HG03432 (cell line): ENCODE data around the gene BICC1.

Experiments
- ATAC-seq: cut with Tn5 transposase; IDR thresholded peaks from one replicate; pipeline ENCODE4 v1.9.1; 2021; ENCODE audit warnings: mild to moderate bottlenecking, moderate library complexity; ENCODE audit not compliant: unreplicated experiment

Gene BICC1, protein sequence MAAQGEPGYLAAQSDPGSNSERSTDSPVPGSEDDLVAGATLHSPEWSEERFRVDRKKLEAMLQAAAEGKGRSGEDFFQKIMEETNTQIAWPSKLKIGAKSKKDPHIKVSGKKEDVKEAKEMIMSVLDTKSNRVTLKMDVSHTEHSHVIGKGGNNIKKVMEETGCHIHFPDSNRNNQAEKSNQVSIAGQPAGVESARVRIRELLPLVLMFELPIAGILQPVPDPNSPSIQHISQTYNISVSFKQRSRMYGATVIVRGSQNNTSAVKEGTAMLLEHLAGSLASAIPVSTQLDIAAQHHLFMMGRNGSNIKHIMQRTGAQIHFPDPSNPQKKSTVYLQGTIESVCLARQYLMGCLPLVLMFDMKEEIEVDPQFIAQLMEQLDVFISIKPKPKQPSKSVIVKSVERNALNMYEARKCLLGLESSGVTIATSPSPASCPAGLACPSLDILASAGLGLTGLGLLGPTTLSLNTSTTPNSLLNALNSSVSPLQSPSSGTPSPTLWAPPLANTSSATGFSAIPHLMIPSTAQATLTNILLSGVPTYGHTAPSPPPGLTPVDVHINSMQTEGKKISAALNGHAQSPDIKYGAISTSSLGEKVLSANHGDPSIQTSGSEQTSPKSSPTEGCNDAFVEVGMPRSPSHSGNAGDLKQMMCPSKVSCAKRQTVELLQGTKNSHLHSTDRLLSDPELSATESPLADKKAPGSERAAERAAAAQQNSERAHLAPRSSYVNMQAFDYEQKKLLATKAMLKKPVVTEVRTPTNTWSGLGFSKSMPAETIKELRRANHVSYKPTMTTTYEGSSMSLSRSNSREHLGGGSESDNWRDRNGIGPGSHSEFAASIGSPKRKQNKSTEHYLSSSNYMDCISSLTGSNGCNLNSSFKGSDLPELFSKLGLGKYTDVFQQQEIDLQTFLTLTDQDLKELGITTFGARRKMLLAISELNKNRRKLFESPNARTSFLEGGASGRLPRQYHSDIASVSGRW

DNA sequence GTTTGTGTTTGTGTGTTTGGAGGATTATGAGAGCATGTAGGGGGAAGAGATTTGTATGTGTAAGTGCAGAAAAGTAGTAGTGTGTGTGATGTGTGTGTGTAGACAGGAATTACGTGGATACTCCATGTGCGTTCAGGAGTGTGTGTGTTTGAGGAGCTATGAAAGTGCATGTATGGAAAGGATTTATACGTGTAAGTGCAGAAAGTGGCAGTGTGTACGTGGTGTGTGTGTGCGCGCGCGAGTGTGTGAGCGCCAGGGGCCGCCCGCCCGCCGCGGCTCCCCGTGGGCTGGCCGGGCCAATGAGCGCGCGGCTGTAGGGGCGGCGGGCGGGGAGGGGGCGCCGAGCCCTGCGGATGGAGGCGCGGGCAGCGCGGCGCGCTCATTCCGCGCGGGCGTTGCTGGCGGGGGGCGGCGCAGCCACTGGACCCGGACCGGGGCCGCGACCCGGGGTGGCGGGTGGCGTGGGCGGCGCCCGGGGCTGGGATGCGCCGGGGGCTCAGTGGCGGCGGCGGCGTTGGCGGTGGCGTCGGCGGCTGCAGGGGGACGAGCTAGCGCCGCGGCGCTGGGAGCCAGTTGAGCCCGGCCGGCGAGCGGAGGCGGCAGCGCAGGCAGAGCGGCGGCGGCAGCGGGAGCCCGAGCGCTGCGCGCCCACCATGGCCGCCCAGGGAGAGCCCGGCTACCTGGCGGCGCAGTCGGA lies at the start of gene BICC1:
TSS of gene BICC1 (plus strand) at position 382 of the 697 bp plus-strand sequence. CDS start at position 654, 272 bp downstream.
- ATAC-seq: peak; percentile 52

DNA sequence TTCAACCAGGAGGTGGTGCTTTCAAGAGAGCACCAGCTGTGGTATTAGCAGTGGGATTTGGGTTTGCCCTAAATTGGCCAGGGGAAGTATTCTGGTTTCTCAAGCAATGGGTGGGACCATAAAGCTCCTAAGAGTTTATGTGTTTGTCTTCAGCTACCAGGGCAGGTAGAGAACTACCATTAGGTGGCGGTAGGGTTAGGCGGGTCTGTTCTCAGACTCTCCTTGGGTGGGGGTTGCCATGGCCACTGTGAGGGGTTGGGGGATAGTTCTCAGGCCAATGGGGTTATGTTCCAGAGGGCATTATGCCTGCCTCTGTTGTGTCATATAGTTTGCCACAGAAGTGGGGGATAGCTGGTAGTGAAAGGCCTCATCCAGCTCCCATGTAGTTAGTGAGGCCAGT lies 47.7 kb upstream of the BICC1 start:
- no peak for ATAC-seq

- ATAC-seq: no peak
Observed at GRCh38 chr10:58465629-58466028, 47.0 kb upstream of the BICC1 start.

DNA sequence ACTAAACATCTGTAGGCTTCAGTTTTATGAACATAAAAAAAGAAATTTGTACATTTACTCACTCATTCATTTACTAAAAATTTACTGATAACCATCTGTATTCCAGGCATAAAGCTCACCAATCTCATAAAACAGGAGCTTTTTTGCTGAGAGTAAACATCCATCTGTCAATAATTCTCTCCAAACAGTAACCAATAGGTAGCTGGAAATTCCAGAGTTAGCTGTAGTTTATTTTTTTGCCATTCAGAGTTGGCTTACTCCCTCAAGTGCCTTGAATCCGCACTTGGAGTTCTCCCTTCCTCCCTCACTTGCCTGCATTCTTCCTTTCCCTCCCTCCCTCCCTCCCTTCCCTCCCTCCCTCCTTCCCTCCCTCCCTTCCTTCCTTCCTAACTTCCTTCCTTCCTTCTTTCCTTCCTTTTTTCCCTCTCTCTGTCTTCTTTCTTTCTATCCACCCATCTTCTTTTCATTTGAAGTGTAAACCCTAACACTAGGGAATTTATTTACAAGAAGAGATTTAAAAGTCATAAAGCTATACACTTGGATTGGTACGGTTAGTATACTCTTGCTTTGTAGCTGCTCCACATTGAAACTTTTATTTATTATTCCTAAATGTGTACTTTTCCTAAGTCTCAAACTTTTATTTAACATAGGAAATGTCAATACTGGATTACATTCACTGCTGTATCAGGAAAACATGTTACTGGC lies 44.6 kb upstream of the BICC1 start:
- no peak for ATAC-seq

- no peak for ATAC-seq
Observed at GRCh38 chr10:58473976-58474375, 38.7 kb upstream of the BICC1 start.

- no peak for ATAC-seq
Observed at GRCh38 chr10:58475322-58476277, 37.1 kb upstream of the BICC1 start.

- ATAC-seq: no peak
Observed at GRCh38 chr10:58477122-58477521, 35.5 kb upstream of the BICC1 start.

GRCh38 chr10:58477902-58478301 lies 34.8 kb upstream of the BICC1 start:
- ATAC-seq: no peak

DNA sequence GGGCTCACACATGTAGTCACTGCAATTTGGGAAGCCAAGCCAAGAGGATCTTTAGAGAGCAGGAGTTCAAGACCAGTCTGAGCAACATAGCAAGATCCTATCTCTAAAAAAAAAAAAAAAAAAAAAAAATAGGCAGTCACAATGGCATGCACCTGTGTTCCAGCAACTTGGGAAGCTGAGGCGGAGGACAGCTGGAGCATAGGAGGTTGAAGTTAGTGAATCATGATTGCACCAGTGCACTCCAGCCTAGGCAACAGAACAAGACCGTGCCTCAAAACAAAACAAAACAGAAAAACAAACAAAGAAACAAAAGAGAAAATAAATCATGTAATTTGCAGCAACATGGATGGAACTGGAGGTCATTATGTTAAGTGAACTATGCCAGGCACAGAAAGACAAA lies 33.6 kb upstream of the BICC1 start:
- no peak for ATAC-seq

GRCh38 chr10:58480321-58480720 lies 32.4 kb upstream of the BICC1 start:
- no peak for ATAC-seq

- no peak for ATAC-seq
Observed at GRCh38 chr10:58481569-58482109, 31.0 kb upstream of the BICC1 start.

- ATAC-seq: no peak
Observed at GRCh38 chr10:58486821-58487220, 25.9 kb upstream of the BICC1 start.

- ATAC-seq: no peak
Observed at GRCh38 chr10:58488921-58489320, 23.8 kb upstream of the BICC1 start.

GRCh38 chr10:58502956-58503355 lies 9.7 kb upstream of the BICC1 start:
- ATAC-seq: no peak

- no peak for ATAC-seq
Observed at GRCh38 chr10:58508316-58508715, 4.4 kb upstream of the BICC1 start.

- no peak for ATAC-seq
Observed at GRCh38 chr10:58511765-58512490, 744 bp upstream of the BICC1 start.

DNA sequence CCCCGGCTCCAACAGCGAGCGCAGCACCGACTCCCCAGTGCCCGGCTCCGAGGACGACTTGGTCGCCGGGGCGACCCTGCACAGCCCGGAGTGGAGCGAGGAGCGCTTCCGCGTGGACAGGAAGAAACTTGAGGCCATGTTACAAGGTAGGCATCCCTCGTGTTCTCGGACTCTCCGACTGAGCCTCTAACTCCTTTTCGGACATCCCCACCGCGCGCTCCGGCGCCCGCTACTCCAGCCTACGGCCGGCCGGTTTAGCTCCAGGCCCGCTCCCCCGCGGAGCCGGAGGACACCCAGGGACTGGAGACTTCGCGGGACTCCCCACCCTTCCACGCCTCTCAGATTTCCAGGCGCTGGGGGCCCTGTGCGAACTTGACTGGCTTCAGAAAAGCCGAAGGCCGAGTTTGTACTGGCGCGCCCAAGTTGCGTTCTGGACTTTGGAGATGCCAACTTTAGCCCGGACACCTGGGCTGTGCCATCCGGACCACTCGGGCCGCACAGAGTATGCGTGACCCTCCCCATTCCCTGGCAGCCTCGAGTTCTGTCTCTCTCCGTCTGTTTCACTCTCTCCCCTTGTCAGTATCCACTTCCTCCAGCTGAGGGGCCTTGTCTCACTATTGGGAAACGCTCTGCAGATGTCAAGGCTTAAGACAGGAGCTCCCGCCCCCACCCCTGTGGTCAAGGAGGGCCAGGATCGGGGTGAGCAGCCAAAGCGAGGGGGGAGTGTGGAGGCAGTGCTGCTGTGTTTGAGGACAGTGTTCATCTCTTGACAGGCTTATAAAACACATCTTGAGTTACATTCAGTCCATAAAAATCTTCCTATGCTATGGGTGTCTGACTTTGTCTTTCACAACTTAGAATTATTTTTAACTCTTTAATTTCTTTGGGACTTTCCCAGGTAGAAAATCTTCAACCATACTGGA lies 777 bp downstream of the BICC1 start:
- no peak for ATAC-seq
